ENCODE results near the gene OR9Q1.

OR9Q1 gene

GRCh38 chr11:58046231-58046630 is 22.6 kb downstream of the OR9Q1 start:
- no peaks in the 10 kb centered on the region for H3K36me3 Mint-ChIP-seq (ENCODE audit: insufficient read depth)
- peaks cover 30% of the 10 kb centered on the region for H3K27me3 Mint-ChIP-seq
- no peaks in the 10 kb centered on the region for H3K9me3 Mint-ChIP-seq
- DNase-seq (ENCODE audit: low spot score in 2 of 2) = no peak
- ATAC-seq (replicated peaks; ENCODE audit: extremely low read depth, poor library complexity, severe bottlenecking) = no peak
- no peaks in the 10 kb centered on the region for H3K4me1 Mint-ChIP-seq
- H3K27ac Mint-ChIP-seq (ENCODE audit: low read depth) = no peak overlapping the region
- H3K4me3 Mint-ChIP-seq = no peak overlapping the region

- Mint-ChIP-seq H3K4me1 (no peaks in the 10 kb centered on the region), H3K9me3 (no peaks in the 10 kb centered on the region), H3K27me3 (peaks cover 30% of the 10 kb centered on the region), H3K4me3 (no peak overlapping the region), H3K36me3 (ENCODE audit: insufficient read depth) (no peaks in the 10 kb centered on the region), H3K27ac (ENCODE audit: low read depth) (no peak overlapping the region)
- DNase-seq (ENCODE audit: low spot score in 2 of 2) (no peak), ATAC-seq (replicated peaks; ENCODE audit: extremely low read depth, poor library complexity, severe bottlenecking) (no peak)
Measured at GRCh38 chr11:58047818-58048217, 24.1 kb downstream of the OR9Q1 start.

- H3K27ac Mint-ChIP-seq (ENCODE audit: low read depth) = no peak overlapping the region
- DNase-seq (ENCODE audit: low spot score in 2 of 2) (no peak), ATAC-seq (replicated peaks; ENCODE audit: extremely low read depth, poor library complexity, severe bottlenecking) (no peak)
- H3K36me3 Mint-ChIP-seq (ENCODE audit: insufficient read depth) = no peaks in the 10 kb centered on the region
- H3K4me3 Mint-ChIP-seq = no peak overlapping the region
- no peaks in the 10 kb centered on the region for H3K9me3 Mint-ChIP-seq
- peaks cover 18% of the 10 kb centered on the region for H3K27me3 Mint-ChIP-seq
- H3K4me1 Mint-ChIP-seq = no peaks in the 10 kb centered on the region
Measured at GRCh38 chr11:58055806-58056401, 32.2 kb downstream of the OR9Q1 start.

GRCh38 chr11:58057481-58057880 is 33.8 kb downstream of the OR9Q1 start:
- H3K36me3 Mint-ChIP-seq (ENCODE audit: insufficient read depth) = no peaks in the 10 kb centered on the region
- no peaks in the 10 kb centered on the region for H3K4me1 Mint-ChIP-seq
- H3K9me3 Mint-ChIP-seq = no peaks in the 10 kb centered on the region
- peaks cover 18% of the 10 kb centered on the region for H3K27me3 Mint-ChIP-seq
- no peak overlapping the region for H3K4me3 Mint-ChIP-seq
- DNase-seq (ENCODE audit: low spot score in 2 of 2) (no peak), ATAC-seq (replicated peaks; ENCODE audit: extremely low read depth, poor library complexity, severe bottlenecking) (no peak)
- no peak overlapping the region for H3K27ac Mint-ChIP-seq (ENCODE audit: low read depth)

GRCh38 chr11:58058276-58059006 is 34.8 kb downstream of the OR9Q1 start:
- no peaks in the 10 kb centered on the region for H3K9me3 Mint-ChIP-seq
- ATAC-seq (replicated peaks; ENCODE audit: extremely low read depth, poor library complexity, severe bottlenecking) (no peak), DNase-seq (ENCODE audit: low spot score in 2 of 2) (no peak)
- no peaks in the 10 kb centered on the region for H3K36me3 Mint-ChIP-seq (ENCODE audit: insufficient read depth)
- H3K27me3 Mint-ChIP-seq = peaks cover 18% of the 10 kb centered on the region
- H3K27ac Mint-ChIP-seq (ENCODE audit: low read depth) = no peak overlapping the region
- H3K4me1 Mint-ChIP-seq = no peaks in the 10 kb centered on the region
- H3K4me3 Mint-ChIP-seq = no peak overlapping the region

GRCh38 chr11:58059007-58059350 is 35.3 kb downstream of the OR9Q1 start:
- Mint-ChIP-seq H3K4me3 (no peak overlapping the region), H3K9me3 (no peaks in the 10 kb centered on the region), H3K4me1 (no peaks in the 10 kb centered on the region), H3K36me3 (ENCODE audit: insufficient read depth) (no peaks in the 10 kb centered on the region), H3K27ac (ENCODE audit: low read depth) (no peak overlapping the region), H3K27me3 (peaks cover 18% of the 10 kb centered on the region)
- DNase-seq (ENCODE audit: low spot score in 2 of 2) = no peak
- no peak for ATAC-seq (replicated peaks; ENCODE audit: extremely low read depth, poor library complexity, severe bottlenecking)

GRCh38 chr11:58060535-58060934 is 36.9 kb downstream of the OR9Q1 start:
- no peaks in the 10 kb centered on the region for H3K36me3 Mint-ChIP-seq (ENCODE audit: insufficient read depth)
- no peak overlapping the region for H3K4me3 Mint-ChIP-seq
- no peak overlapping the region for H3K27ac Mint-ChIP-seq (ENCODE audit: low read depth)
- H3K4me1 Mint-ChIP-seq = no peaks in the 10 kb centered on the region
- no peaks in the 10 kb centered on the region for H3K9me3 Mint-ChIP-seq
- H3K27me3 Mint-ChIP-seq = peaks cover 26% of the 10 kb centered on the region
- DNase-seq (ENCODE audit: low spot score in 2 of 2) (no peak), ATAC-seq (replicated peaks; ENCODE audit: extremely low read depth, poor library complexity, severe bottlenecking) (no peak)

GRCh38 chr11:58060939-58061672 is 37.4 kb downstream of the OR9Q1 start:
- DNase-seq (ENCODE audit: low spot score in 2 of 2) (no peak), ATAC-seq (replicated peaks; ENCODE audit: extremely low read depth, poor library complexity, severe bottlenecking) (no peak)
- no peak overlapping the region for H3K4me3 Mint-ChIP-seq
- H3K36me3 Mint-ChIP-seq (ENCODE audit: insufficient read depth) = no peaks in the 10 kb centered on the region
- H3K27me3 Mint-ChIP-seq = peaks cover 26% of the 10 kb centered on the region
- no peak overlapping the region for H3K27ac Mint-ChIP-seq (ENCODE audit: low read depth)
- no peaks in the 10 kb centered on the region for H3K4me1 Mint-ChIP-seq
- H3K9me3 Mint-ChIP-seq = no peaks in the 10 kb centered on the region

GRCh38 chr11:58061813-58062212 is 38.1 kb downstream of the OR9Q1 start:
- H3K27me3 Mint-ChIP-seq = peaks cover 26% of the 10 kb centered on the region
- ATAC-seq (replicated peaks; ENCODE audit: extremely low read depth, poor library complexity, severe bottlenecking) = no peak
- no peak overlapping the region for H3K4me3 Mint-ChIP-seq
- no peaks in the 10 kb centered on the region for H3K36me3 Mint-ChIP-seq (ENCODE audit: insufficient read depth)
- no peaks in the 10 kb centered on the region for H3K4me1 Mint-ChIP-seq
- no peaks in the 10 kb centered on the region for H3K9me3 Mint-ChIP-seq
- DNase-seq (ENCODE audit: low spot score in 2 of 2) = no peak
- no peak overlapping the region for H3K27ac Mint-ChIP-seq (ENCODE audit: low read depth)

- Mint-ChIP-seq H3K4me3 (no peak overlapping the region), H3K36me3 (ENCODE audit: insufficient read depth) (no peaks in the 10 kb centered on the region), H3K27ac (ENCODE audit: low read depth) (no peak overlapping the region), H3K4me1 (no peaks in the 10 kb centered on the region), H3K27me3 (peaks cover 8% of the 10 kb centered on the region), H3K9me3 (no peaks in the 10 kb centered on the region)
- DNase-seq (ENCODE audit: low spot score in 2 of 2) (no peak), ATAC-seq (replicated peaks; ENCODE audit: extremely low read depth, poor library complexity, severe bottlenecking) (no peak)
Measured at GRCh38 chr11:58067685-58068084, 44.0 kb downstream of the OR9Q1 start.

- Mint-ChIP-seq H3K36me3 (ENCODE audit: insufficient read depth) (no peaks in the 10 kb centered on the region), H3K4me1 (no peaks in the 10 kb centered on the region), H3K27me3 (peaks cover 8% of the 10 kb centered on the region), H3K9me3 (no peaks in the 10 kb centered on the region), H3K4me3 (no peak overlapping the region), H3K27ac (ENCODE audit: low read depth) (no peak overlapping the region)
- no peak for ATAC-seq (replicated peaks; ENCODE audit: extremely low read depth, poor library complexity, severe bottlenecking)
- DNase-seq (ENCODE audit: low spot score in 2 of 2) = no peak
Measured at GRCh38 chr11:58068655-58069054, 45.0 kb downstream of the OR9Q1 start.

- DNase-seq (ENCODE audit: low spot score in 2 of 2) (no peak), ATAC-seq (replicated peaks; ENCODE audit: extremely low read depth, poor library complexity, severe bottlenecking) (no peak)
- H3K27me3 Mint-ChIP-seq = no peaks in the 10 kb centered on the region
- no peak overlapping the region for H3K27ac Mint-ChIP-seq (ENCODE audit: low read depth)
- no peaks in the 10 kb centered on the region for H3K4me1 Mint-ChIP-seq
- no peak overlapping the region for H3K4me3 Mint-ChIP-seq
- H3K9me3 Mint-ChIP-seq = no peaks in the 10 kb centered on the region
- H3K36me3 Mint-ChIP-seq (ENCODE audit: insufficient read depth) = no peaks in the 10 kb centered on the region
Measured at GRCh38 chr11:58070585-58070984, 46.9 kb downstream of the OR9Q1 start.

GRCh38 chr11:58075781-58076180 is 52.1 kb downstream of the OR9Q1 start:
- Mint-ChIP-seq H3K4me1 (no peaks in the 10 kb centered on the region), H3K36me3 (ENCODE audit: insufficient read depth) (no peaks in the 10 kb centered on the region), H3K4me3 (no peak overlapping the region), H3K9me3 (peaks cover 4% of the 10 kb centered on the region), H3K27ac (ENCODE audit: low read depth) (no peak overlapping the region), H3K27me3 (peaks cover 9% of the 10 kb centered on the region)
- no peak for DNase-seq (ENCODE audit: low spot score in 2 of 2)
- ATAC-seq (replicated peaks; ENCODE audit: extremely low read depth, poor library complexity, severe bottlenecking) = no peak

All from central memory CD8-positive, alpha-beta T cell (primary cell).